IPS-18a (cell line): ENCODE measurements around the gene AGAP1.

ENCODE experiments used
- H3K27ac ChIP-seq: one replicate; pipeline ENCODE4 v1.5.1; 2013; ENCODE audit warnings: low read length
- H3K27me3 ChIP-seq: one replicate; pipeline ENCODE4 v1.6.1; 2013; ENCODE audit warnings: mild to moderate bottlenecking, low read length; ENCODE audit not compliant: control insufficient read depth, insufficient read depth
- H3K36me3 ChIP-seq: one replicate; pipeline ENCODE4 v1.6.1; 2013; ENCODE audit warnings: low read depth, low read length; ENCODE audit not compliant: control insufficient read depth
- H3K4me1 ChIP-seq: one replicate; pipeline ENCODE4 v1.6.1; 2013; ENCODE audit warnings: low read depth, low read length; ENCODE audit not compliant: control insufficient read depth
- H3K4me3 ChIP-seq: one replicate; pipeline ENCODE4 v1.5.1; 2013; ENCODE audit warnings: low read length
- H3K9ac ChIP-seq: one replicate; pipeline ENCODE4 v1.6.1; 2013; ENCODE audit warnings: mild to moderate bottlenecking, low read length, moderate library complexity
- H3K9me3 ChIP-seq: one replicate; pipeline ENCODE4 v1.6.1; 2013; ENCODE audit warnings: low read depth, low read length; ENCODE audit not compliant: control insufficient read depth

The AGAP1 gene

DNA sequence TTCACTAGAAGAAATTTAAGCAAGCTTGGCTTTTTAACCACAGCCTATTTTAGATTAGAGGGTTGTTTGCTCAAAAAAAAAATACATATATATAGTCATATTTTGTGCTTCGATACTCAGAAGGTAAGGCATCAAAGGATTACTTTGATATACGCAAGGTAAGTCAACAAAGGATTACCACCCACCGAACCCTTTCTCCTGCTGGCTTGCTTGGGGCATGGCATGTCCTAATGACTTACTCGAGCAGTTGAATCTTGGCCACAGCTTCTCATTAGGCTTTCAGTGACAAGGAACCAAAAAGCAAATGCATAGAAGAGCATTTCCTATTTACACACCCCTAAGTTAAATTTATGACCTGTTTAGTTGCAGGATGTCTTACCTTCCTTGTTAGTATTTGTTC is 295.7 kb downstream of the AGAP1 start:
- no peak overlapping the region for H3K4me3 ChIP-seq
- H3K9me3 ChIP-seq, result no peaks in the 10 kb centered on the region
- H3K9ac ChIP-seq, result no peak overlapping the region
- no peaks in the 10 kb centered on the region for H3K4me1 ChIP-seq
- no peak overlapping the region for H3K27ac ChIP-seq
- H3K36me3 ChIP-seq, result no peaks in the 10 kb centered on the region
- no peaks in the 10 kb centered on the region for H3K27me3 ChIP-seq

DNA sequence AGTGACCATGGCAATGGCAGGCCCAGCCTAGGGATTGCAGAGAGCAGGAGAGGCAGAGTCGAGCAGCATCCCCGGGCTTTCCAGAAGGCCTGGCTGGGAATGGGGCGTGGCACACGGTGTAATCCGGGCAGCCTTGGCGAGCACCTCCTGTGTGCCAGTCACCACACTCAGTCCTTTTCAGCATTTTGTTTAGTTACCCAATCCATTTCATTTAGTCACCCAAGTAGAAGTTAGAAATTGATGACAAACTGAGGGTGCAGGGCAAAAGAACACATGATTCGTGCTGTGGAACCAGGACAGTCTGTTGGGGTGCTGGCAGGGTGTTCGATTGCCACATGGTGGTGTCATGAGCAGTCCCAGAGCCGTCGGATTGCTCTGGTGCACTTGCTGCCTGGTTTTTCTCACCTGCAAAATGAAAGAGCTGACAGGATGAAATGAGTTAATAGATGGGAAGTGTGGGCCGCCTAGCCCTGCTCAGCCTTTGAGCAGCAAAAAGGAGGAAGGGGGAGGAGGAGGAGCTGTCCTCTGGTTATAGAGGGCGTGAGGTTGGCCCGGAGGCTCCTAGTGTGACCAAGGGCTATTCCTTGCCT is 299.4 kb downstream of the AGAP1 start:
- Histone ChIP-seq H3K27ac (no peak overlapping the region), H3K9ac (no peak overlapping the region), H3K4me3 (no peak overlapping the region), H3K4me1 (no peaks in the 10 kb centered on the region), H3K36me3 (peaks cover 1% of the 10 kb centered on the region), H3K9me3 (no peaks in the 10 kb centered on the region), H3K27me3 (no peaks in the 10 kb centered on the region)

DNA sequence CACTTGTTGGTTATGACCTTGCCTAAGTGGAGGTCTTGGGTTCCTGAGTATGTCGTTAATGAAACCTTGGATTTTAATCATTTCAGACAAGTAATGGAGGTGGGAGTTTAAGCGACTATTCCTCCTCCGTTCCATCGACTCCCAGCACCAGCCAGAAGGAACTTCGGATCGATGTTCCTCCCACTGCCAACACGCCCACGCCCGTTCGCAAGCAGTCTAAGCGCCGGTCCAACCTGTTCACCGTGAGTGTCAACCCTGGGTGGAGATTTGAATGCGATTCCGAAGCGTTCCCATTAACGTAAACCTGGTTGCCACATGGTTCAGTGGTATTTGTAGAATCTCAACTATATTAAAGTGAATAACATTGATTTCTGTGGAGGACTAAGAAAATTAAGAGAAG is 305.4 kb downstream of the AGAP1 start:
- Histone ChIP-seq H3K27ac (no peak overlapping the region), H3K9ac (no peak overlapping the region), H3K36me3 (peaks cover 24% of the 10 kb centered on the region)

DNA sequence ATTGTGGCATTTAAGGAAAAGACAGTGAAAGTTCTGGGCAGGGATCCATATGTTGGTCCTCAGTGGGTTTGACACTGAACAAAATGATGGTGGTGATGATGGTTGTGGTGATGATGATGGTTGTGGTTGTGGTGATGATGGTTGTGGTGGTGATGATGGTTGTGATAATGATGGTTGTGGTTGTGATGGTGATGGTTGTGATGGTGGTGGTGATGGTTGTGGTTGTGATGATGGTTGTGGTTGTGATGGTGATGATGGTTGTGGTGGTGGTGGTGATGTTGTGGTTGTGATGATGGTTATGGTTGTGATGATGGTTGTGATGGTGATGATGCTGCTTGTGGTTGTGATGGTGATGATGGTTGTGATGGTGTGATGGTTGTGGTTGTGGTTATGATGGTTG is 308.7 kb downstream of the AGAP1 start:
- Histone ChIP-seq H3K27ac (no peak overlapping the region), H3K36me3 (peaks cover 24% of the 10 kb centered on the region), H3K4me3 (no peak overlapping the region), H3K4me1 (peaks cover 6% of the 10 kb centered on the region), H3K27me3 (no peaks in the 10 kb centered on the region), H3K9ac (no peak overlapping the region), H3K9me3 (no peaks in the 10 kb centered on the region)

More for the DNA sequence above, 305.4 kb downstream of the AGAP1 start:
- Histone ChIP-seq H3K9me3 (no peaks in the 10 kb centered on the region), H3K4me3 (no peak overlapping the region), H3K4me1 (no peaks in the 10 kb centered on the region), H3K27me3 (no peaks in the 10 kb centered on the region)

DNA sequence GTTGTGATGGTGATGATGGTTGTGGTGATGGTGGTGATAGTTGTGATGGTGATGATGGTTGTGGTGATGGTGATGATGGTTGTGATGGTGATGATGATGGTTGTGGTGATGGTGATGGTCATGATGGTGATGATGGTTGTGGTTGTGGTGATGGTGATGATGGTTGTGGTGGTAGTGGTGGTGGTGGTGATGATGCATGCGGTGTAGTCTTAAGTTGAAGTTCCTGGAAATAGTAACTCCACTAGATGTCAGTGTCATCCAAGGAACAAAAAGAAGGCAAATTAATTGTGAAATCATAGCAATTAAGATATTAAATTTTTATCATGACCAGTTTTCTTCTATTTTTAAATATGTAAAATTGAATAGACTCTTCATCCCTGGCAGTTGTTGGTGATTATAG is 309.2 kb downstream of the AGAP1 start:
- Histone ChIP-seq H3K4me1 (peaks cover 11% of the 10 kb centered on the region), H3K9me3 (no peaks in the 10 kb centered on the region), H3K27me3 (no peaks in the 10 kb centered on the region), H3K9ac (no peak overlapping the region), H3K4me3 (no peak overlapping the region), H3K36me3 (peaks cover 24% of the 10 kb centered on the region), H3K27ac (no peak overlapping the region)

DNA sequence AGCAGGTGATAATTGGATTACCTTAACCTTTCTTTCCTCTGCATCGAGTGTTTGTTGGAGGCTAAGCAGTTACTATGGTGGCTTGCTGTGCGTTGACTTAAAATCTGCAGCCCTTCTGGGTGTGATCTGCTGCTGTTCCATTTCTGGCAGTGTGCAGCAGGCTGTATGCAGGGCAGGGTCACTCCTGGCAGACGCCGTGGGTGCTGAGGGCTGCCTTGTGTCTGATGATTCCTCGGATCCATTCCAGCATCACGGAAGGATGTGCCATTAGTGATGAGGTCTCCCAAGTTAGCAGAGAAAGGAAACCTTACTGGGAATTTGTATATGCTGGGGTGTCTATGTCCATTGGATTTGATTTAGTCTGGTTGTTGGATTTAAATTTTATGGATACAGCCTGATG is 310.8 kb downstream of the AGAP1 start:
- H3K27ac ChIP-seq, result no peak overlapping the region
- peaks cover 13% of the 10 kb centered on the region for H3K4me1 ChIP-seq
- H3K27me3 ChIP-seq, result no peaks in the 10 kb centered on the region
- peaks cover 15% of the 10 kb centered on the region for H3K36me3 ChIP-seq
- no peak overlapping the region for H3K4me3 ChIP-seq
- H3K9ac ChIP-seq, result no peak overlapping the region
- H3K9me3 ChIP-seq, result no peaks in the 10 kb centered on the region

DNA sequence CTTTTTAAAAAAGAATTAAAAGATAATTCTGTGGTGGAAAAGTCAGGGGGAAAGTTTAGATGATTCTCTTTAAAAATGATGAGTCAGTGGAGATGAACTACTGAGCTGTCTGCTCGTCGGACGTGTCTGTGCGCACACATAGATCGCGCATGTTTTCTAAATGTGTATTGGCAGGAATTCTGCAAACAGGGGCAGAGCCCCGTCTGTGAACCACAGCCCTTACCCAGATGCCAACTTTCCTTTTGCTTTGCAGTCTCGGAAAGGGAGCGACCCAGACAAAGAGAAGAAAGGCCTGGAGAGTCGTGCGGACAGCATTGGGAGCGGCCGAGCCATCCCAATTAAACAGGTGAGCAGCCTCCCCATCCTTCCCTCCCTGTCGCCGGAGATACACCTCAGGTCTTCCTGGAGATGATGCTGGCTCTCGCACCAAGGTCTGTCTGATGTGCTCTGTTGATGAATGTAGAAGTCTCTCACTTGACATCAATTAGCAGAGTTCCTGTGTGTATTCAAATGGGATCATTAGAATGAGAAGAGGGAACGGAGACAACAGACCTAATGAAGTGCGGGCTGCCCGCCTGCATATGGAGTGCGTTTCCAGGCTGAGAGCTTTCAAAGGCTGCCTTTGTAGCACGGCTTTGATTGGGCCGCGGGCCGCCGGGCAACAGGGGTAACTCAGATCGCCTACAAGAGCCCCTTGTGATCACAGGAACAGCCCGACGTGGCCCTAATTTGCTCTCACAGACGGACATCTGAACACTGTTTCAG is 313.3 kb downstream of the AGAP1 start:
- Histone ChIP-seq H3K4me3 (peak overlapping the region; percentile 8), H3K4me1 (peaks cover 29% of the 10 kb centered on the region), H3K9me3 (no peaks in the 10 kb centered on the region), H3K9ac (no peak overlapping the region), H3K27ac (no peak overlapping the region), H3K27me3 (no peaks in the 10 kb centered on the region), H3K36me3 (peaks cover 4% of the 10 kb centered on the region)

DNA sequence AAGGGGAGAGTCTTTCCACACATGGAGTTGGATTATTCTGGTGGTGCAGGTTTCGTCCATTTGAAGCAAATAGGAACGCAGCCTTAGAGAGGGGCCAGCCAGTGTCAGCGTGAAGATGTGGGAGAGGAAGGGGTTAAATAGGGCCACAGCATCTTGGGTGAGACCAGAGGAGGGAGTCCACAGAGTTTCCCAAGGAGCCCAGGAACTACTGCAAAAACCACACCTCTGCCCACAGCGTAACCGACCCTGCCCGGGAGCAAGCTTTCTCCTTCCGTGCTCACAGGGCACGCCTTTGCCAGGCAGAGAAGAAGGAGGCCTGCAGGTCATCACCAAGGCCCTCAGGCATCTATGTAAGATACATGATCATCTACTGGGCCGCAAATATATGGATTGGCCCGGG is 314.5 kb downstream of the AGAP1 start:
- Histone ChIP-seq H3K4me1 (peaks cover 29% of the 10 kb centered on the region), H3K9ac (no peak overlapping the region), H3K27ac (no peak overlapping the region), H3K27me3 (no peaks in the 10 kb centered on the region), H3K4me3 (no peak overlapping the region), H3K36me3 (peaks cover 11% of the 10 kb centered on the region), H3K9me3 (no peaks in the 10 kb centered on the region)

DNA sequence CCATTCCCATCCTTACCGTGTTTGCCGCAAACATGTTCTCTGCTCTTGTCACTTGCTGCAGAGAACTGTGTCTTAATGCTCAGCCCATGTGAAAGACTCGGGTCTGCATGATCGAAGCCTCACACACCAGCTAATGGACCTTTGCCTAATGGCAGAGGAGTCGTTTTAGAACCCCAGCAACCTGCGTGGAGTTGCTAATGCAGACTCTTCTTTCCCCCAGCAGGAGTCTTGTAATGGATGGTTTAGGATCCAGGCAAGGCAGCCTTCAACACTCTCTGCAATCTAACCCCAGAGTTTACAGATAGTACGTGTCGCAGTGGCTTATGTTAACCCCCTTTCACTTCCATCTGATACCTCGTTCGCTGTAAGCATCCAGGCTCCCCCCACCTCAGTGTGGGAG is 316.4 kb downstream of the AGAP1 start:
- Histone ChIP-seq H3K9me3 (no peaks in the 10 kb centered on the region), H3K27ac (no peak overlapping the region), H3K36me3 (peaks cover 11% of the 10 kb centered on the region), H3K9ac (no peak overlapping the region), H3K27me3 (no peaks in the 10 kb centered on the region), H3K4me3 (no peak overlapping the region), H3K4me1 (peaks cover 29% of the 10 kb centered on the region)

DNA sequence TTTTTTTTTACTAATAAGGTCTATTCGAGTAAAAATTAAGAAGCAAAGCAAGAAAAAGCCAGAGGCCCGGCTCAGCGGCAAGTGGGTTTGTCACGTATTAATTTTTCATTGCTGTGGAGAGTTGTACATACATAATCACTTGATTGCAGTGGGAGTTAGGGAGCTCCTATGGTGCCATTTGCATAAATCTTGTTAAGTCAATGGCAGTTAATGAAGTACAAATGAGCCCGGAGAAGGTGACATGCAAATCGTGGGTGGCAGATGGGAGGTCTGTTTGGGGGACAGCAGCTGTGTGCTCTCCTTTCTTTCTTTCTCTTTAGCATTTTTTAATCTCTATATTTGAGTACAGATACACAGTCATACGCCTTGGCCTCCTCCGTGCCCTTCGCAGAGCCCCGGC is 317.0 kb downstream of the AGAP1 start:
- Histone ChIP-seq H3K4me3 (no peak overlapping the region), H3K36me3 (peaks cover 11% of the 10 kb centered on the region), H3K27me3 (no peaks in the 10 kb centered on the region), H3K27ac (no peak overlapping the region), H3K4me1 (peaks cover 29% of the 10 kb centered on the region), H3K9ac (no peak overlapping the region), H3K9me3 (no peaks in the 10 kb centered on the region)

DNA sequence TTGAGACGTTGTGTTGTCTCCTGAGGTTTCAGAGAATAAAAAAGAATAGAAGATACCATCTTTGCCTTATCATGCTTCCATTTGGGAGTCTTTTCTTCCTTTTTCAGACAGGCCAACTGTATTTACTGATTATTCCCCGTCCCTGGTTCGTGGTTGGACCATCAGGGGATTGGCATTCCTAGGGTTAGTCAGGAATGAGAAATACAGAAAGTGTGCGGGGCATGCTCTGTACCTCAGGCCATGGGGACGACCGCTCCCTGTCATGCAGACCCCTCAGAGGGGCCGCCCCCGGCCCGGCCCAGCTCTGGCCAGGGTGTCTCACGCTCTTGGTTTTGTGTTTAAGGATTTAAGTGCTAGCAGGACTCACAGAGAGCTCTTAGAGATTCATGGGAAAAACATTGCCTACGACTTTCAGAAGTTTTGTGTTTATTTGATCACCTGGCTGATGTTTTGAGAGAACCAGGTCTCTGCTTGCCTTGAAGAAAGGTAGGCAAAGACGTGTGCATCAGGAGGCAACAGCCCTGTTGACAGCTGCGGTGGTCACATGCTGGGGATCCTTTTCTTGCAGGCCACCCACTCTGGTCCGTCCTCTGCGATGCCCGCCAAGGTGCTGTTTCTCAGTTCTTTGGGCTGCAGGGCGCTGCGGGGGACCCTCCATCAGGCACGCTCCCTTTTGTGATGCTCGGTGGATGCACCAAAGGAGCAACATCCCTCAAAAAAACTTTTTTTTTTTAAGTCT is 317.8 kb downstream of the AGAP1 start:
- Histone ChIP-seq H3K4me3 (no peak overlapping the region), H3K9me3 (no peaks in the 10 kb centered on the region), H3K27me3 (no peaks in the 10 kb centered on the region), H3K36me3 (peaks cover 11% of the 10 kb centered on the region), H3K9ac (no peak overlapping the region), H3K4me1 (peaks cover 29% of the 10 kb centered on the region), H3K27ac (no peak overlapping the region)
